ENCODE data around the gene UMOD. TPM values are rescaled to one million over a fixed set of nuclear protein-coding genes. Genes with fewer than 3 reads are reported as not detected.

UMOD gene
- total and polyA plus RNA-seq, 9 of the 15 experiments (the other 6 are each of a cell fraction or from before 2014, with no cell fraction given) = not detected

DNA sequence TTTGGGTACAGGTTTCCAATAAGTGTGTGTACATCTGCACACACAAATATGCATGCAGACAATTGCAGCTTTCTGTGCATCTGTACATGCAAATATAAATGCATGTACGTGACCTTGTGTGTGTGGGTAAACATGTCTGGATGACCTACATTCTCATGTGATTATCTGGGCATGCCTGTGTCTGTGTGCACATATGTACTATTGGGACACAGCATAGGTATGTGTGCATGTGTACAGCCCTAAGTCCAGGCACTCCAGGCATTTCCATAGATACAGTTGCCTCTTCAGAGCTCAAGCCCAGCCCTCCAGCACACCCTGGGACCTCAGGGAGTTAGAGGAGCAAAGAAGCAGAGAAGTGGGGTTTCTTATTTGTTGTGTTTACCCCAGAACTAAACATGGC, 18.1 kb downstream of the UMOD start (continued):
- TF ChIP-seq ZNF224 (CRISPR knock-in tag; IDR thresholded peaks at IDR 0.05) = no peak
- no peak for TF ChIP-seq EZH2 (IDR thresholded peaks at IDR 0.05; ENCODE audit: borderline replicate concordance, low read depth, low read length)

DNA sequence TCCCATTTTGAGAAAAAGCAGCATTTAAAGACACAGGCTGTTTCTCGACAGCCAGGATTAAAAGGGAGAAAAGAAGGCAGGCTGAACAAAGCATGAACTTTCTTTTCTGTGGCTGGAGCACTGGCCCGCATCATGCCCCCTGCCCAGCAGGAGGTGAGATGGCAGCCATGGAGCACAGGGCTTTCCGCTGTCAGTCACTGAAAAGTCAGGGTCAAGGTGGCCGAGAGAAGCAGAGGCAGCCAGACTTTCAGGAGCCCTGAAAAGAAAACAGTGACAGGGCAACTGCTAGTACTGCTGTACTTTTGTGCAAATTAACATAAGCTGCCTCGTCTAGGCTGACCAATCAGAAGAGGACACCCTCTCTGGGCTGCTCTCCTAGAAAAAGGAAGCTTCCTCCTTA, 19.4 kb downstream of the UMOD start:
- in situ Hi-C loops (cut with MboI) (no loop called here), intact Hi-C loops (cut with micrococcal nuclease) (no loop called here)
- H4K20me1 ChIP-seq (replicated peaks; ENCODE audit: control insufficient read depth, insufficient read depth, low read length) = no peaks in the 10 kb centered on the region
- no peaks in the 10 kb centered on the region for H3K36me3 ChIP-seq (ENCODE audit: control insufficient read depth, insufficient read depth, low read length)
- CTCF ChIA-PET (ENCODE audit: low intra/inter-chr PET ratio) = no interaction called here
- ATAC-seq (no peak), FAIRE-seq (no peak), DNase-seq (ENCODE audit: extremely low read depth in 1 of 4, low spot score in 3 of 4) (no peak)
- no peak overlapping the region for H3K4me2 ChIP-seq (ENCODE audit: insufficient read depth, low read length)
- POLR2A ChIA-PET = no interaction called here
- 0% methylated on average over 5 of the region's 5 CpGs for WGBS (ENCODE audit: insufficient coverage, low coverage, missing lambda C conversion rate)
- H3K4me3 ChIP-seq = no peak overlapping the region
- peaks cover 0 to 4% of the 10 kb centered on the region in 2 experiments; a peak in 1 of 5 replicates for H3K27me3 ChIP-seq (ENCODE audit: control insufficient read depth in 2 of 2, insufficient read depth in 2 of 2, low read length in 2 of 2)
- no TSS peak for BruUV-seq (replicated peaks)
- no peak overlapping the region for H3K27ac ChIP-seq (ENCODE audit: extremely low read depth, low read depth, low read length)
- H3K9ac ChIP-seq (ENCODE audit: insufficient read depth in 1 of 2, low read depth in 2 of 2, low read length in 2 of 2) = no peak overlapping the region
- no peaks in the 10 kb centered on the region for H3K9me1 ChIP-seq (ENCODE audit: control insufficient read depth, insufficient read depth, low read length)
- TF ChIP-seq XRCC5 (IDR thresholded peaks at IDR 0.05; ENCODE audit: low read depth, low read length) (no peak), ZKSCAN1 (IDR thresholded peaks at IDR 0.05; ENCODE audit: low read depth, low read length) (no peak), PYGO2 (tag; IDR thresholded peaks at IDR 0.05) (no peak), ZNF830 (CRISPR knock-in tag; IDR thresholded peaks at IDR 0.05) (no peak), ILF3 (IDR thresholded peaks at IDR 0.05; ENCODE audit: borderline replicate concordance) (no peak), COPS2 (conservative IDR thresholded peaks at IDR 0.05) (no peak), KLF13 (tag; IDR thresholded peaks at IDR 0.05; ENCODE audit: borderline replicate concordance, low read depth) (no peak), RB1 (IDR thresholded peaks at IDR 0.05; ENCODE audit: low read depth) (no peak), CHCHD3 (CRISPR knock-in tag; IDR thresholded peaks at IDR 0.05) (no peak), HDAC2 (IDR thresholded peaks at IDR 0.05) (no peak), TAF1 (IDR thresholded peaks at IDR 0.05; ENCODE audit: control insufficient read depth, extremely low read depth, insufficient read depth, low read length, severe bottlenecking) (no peak)
- TF ChIP-seq, protein P1, sequence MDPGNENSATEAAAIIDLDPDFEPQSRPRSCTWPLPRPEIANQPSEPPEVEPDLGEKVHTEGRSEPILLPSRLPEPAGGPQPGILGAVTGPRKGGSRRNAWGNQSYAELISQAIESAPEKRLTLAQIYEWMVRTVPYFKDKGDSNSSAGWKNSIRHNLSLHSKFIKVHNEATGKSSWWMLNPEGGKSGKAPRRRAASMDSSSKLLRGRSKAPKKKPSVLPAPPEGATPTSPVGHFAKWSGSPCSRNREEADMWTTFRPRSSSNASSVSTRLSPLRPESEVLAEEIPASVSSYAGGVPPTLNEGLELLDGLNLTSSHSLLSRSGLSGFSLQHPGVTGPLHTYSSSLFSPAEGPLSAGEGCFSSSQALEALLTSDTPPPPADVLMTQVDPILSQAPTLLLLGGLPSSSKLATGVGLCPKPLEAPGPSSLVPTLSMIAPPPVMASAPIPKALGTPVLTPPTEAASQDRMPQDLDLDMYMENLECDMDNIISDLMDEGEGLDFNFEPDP (CRISPR knock-in tag; IDR thresholded peaks at IDR 0.05) = no peak
- H3K4me1 ChIP-seq (replicated peaks in 1 of 2; ENCODE audit: control insufficient read depth in 2 of 2, insufficient read depth in 2 of 2, low read length in 2 of 2) = no peaks in the 10 kb centered on the region
- H2AFZ ChIP-seq (ENCODE audit: low read depth, low read length) = no peak overlapping the region
- no peaks in the 10 kb centered on the region for H3K9me3 ChIP-seq (replicated peaks; ENCODE audit: control insufficient read depth, insufficient read depth, low read depth, low read length)
- H3K79me2 ChIP-seq (ENCODE audit: control insufficient read depth, insufficient read depth, low read length) = no peaks in the 10 kb centered on the region
